ENCODE data around the gene RNF212B. TPM values are rescaled to one million over a fixed set of nuclear protein-coding genes. Genes with fewer than 3 reads are reported as not detected.
"Not testable (repeated sequence)": the region's sequence is repeated elsewhere in the genome, so short reads cannot be mapped to it uniquely, and the experiment has no call there.

RNF212B gene
- total RNA-seq, 2 donors from 2014 or later, result 21.1 TPM; not detected in 1

- Histone ChIP-seq H3K4me1 (replicated peaks) (no peaks in the 10 kb centered on the region), H3K27me3 (replicated peaks; ENCODE audit: insufficient read depth) (no peaks in the 10 kb centered on the region), H3K27ac (no peak overlapping the region), H3K9me3 (no peaks in the 10 kb centered on the region), H3K36me3 (no peaks in the 10 kb centered on the region), H3K4me3 (no peak overlapping the region)
- TF ChIP-seq POLR2AphosphoS5 (IDR thresholded peaks at IDR 0.05) (no peak), CTCF (IDR thresholded peaks at IDR 0.05) (no peak), POLR2A (IDR thresholded peaks at IDR 0.05) (no peak)
- WGBS, result 87% methylated on average over 3 of the region's 3 CpGs
- DNase-seq (ENCODE audit: low spot score), result no peak
- intact Hi-C loops (cut with DNase I), result no loop called here
These were observed 39.5 kb downstream of the RNF212B start for GRCh38 chr14:23277189-23277588.

DNA sequence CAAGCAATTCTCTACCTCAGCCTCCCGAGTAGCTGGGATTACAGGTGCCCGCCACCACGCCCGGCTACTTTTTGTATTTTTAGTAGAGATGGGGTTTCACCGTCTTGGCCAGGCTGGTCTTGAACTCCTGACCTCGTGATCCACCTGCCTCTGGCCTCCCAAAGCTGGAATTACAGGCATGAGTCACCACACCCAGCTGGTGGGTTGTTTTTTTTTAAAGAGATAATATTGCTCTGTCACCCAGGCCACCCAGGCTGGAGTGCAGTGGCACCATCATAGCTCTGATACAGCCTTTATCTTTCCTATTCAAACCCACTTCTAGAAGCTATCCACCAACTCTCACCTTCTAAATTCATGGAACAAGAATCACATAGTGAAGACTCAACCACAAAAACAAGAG, 40.2 kb downstream of the RNF212B start:
- intact Hi-C loops (cut with DNase I); DNase-seq (ENCODE audit: low spot score); H3K4me1 ChIP-seq (replicated peaks); H3K27me3 ChIP-seq (replicated peaks; ENCODE audit: insufficient read depth); H3K36me3 ChIP-seq; H3K4me3 ChIP-seq; H3K27ac ChIP-seq; H3K9me3 ChIP-seq: not testable (repeated sequence)
- 97% methylated on average over 6 of the region's 6 CpGs for WGBS

DNA sequence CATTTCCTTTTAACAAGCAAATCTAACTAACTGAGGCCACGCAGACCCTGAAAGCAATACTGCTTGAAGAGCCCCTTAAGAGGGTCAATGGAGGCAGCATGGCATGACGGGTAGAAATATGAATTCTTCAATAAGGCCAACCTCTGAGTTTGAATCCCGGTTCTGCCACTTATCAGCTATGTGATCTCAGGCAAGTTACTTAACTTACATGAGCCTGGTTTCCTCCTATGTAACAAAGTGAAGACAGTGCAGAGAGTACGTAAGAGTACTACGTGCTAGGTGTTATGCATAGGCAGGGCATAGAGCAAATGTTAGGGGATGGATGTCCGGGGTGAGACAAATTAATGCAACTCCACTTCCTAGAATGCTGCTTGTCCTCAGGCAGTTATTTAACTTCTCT, 43.5 kb downstream of the RNF212B start:
- whole genome bisulfite sequencing, result 91% methylated on average over 6 of the region's 6 CpGs
- no peaks in the 10 kb centered on the region for H3K9me3 ChIP-seq
- H3K36me3 ChIP-seq, result no peaks in the 10 kb centered on the region
- H3K4me1 ChIP-seq (replicated peaks), result no peaks in the 10 kb centered on the region
- H3K4me3 ChIP-seq, result no peak overlapping the region
- DNase-seq (ENCODE audit: low spot score), result no peak
- intact Hi-C loops (cut with DNase I), result no loop called here
- H3K27ac ChIP-seq, result no peak overlapping the region
- H3K27me3 ChIP-seq (replicated peaks; ENCODE audit: insufficient read depth), result no peaks in the 10 kb centered on the region
- TF ChIP-seq POLR2AphosphoS5 (IDR thresholded peaks at IDR 0.05), result no peak

- no peaks in the 10 kb centered on the region for H3K36me3 ChIP-seq
- H3K27me3 ChIP-seq (replicated peaks; ENCODE audit: insufficient read depth), result no peaks in the 10 kb centered on the region
- TF ChIP-seq POLR2AphosphoS5 (IDR thresholded peaks at IDR 0.05) (no peak), CTCF (IDR thresholded peaks at IDR 0.05) (no peak), POLR2A (IDR thresholded peaks at IDR 0.05) (peak; percentile 21)
- peak overlapping the region; percentile 92 to 99 for H3K27ac ChIP-seq
- intact Hi-C loops (cut with DNase I), result no loop called here
- peak overlapping the region; percentile 84 to 98 for H3K4me3 ChIP-seq
- peak; percentile 19 for DNase-seq (ENCODE audit: low spot score)
- WGBS, result 25% methylated on average over 9 of the region's 9 CpGs
- no peaks in the 10 kb centered on the region for H3K4me1 ChIP-seq (replicated peaks)
- no peaks in the 10 kb centered on the region for H3K9me3 ChIP-seq
These were observed 47.2 kb downstream of the RNF212B start for GRCh38 chr14:23284654-23285529.

- Histone ChIP-seq H3K4me3 (peak overlapping the region; percentile 84 to 98), H3K27me3 (replicated peaks; ENCODE audit: insufficient read depth) (no peaks in the 10 kb centered on the region), H3K4me1 (replicated peaks) (no peaks in the 10 kb centered on the region), H3K36me3 (no peaks in the 10 kb centered on the region), H3K27ac (peak overlapping the region; percentile 92 to 99), H3K9me3 (no peaks in the 10 kb centered on the region)
- TF ChIP-seq POLR2AphosphoS5 (IDR thresholded peaks at IDR 0.05) (no peak), CTCF (IDR thresholded peaks at IDR 0.05) (no peak), POLR2A (IDR thresholded peaks at IDR 0.05) (no peak)
- no peak for DNase-seq (ENCODE audit: low spot score)
- intact Hi-C loops (cut with DNase I), result no loop called here
- WGBS, result under 1% methylated on average over 22 of the region's 22 CpGs
These were observed 47.8 kb downstream of the RNF212B start for GRCh38 chr14:23285530-23286019.

All from prostate gland (tissue), 2 donors.